Lower leg skin (tissue), 3 donors: ENCODE measurements around the gene CFAP221.

ENCODE experiments used
- CTCF ChIP-seq, 3 donors: fragments of 450-650 bp; IDR thresholded peaks; one replicate each; pipeline ENCODE4 v1.5.1; 2016; ENCODE audit warnings: antibody characterized with exemption in 3 of 3, mild to moderate bottlenecking in 3 of 3, moderate library complexity in 2 of 3
- POLR2A ChIP-seq, 2 donors: fragments of 450-650 bp; IDR thresholded peaks; one replicate each; pipeline ENCODE4 v1.6.1; 2016 to 2017; ENCODE audit warnings: antibody characterized with exemption in 2 of 2, mild to moderate bottlenecking in 1 of 2, moderate library complexity in 1 of 2

- TF ChIP-seq POLR2A (IDR thresholded peaks at IDR 0.05) (no peak), CTCF (IDR thresholded peaks at IDR 0.05) (no peak)
These were observed 2.8 kb upstream of the CFAP221 start for GRCh38 chr2:119541476-119541875.
